Measurements from ENCODE around the gene CALCR. TPM values are rescaled to one million over a fixed set of nuclear protein-coding genes. Genes with fewer than 3 reads are reported as not detected.

Gene CALCR
- total and polyA plus RNA-seq, 2 experiments from 2014 or later, result 0.07 TPM; not detected in 1

DNA sequence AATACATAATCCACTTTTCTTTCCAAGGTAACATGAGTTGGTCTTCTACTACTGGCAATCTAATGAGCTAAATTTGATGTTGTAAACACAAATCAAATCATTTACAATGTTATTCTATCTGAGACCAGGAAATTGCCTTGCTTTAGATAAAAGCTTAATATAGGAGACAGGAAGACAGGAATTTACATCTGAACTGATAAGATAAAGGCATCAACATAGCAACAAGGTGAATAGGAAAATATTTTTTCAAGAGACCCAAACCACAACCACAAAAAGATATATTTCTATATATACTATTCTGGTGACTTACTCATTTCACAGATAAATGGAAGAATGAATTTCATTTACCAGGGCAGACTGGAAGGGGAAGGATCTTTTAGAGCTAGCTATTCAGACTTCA, 46.3 kb upstream of the CALCR start:
- Histone ChIP-seq H3K27ac (no peak overlapping the region), H2AFZ (no peak overlapping the region), H3K9me2 (replicated peaks; ENCODE audit: insufficient read depth) (no peaks in the 10 kb centered on the region), H3K4me2 (no peak overlapping the region), H3K4me3 (no peak overlapping the region), H3K36me3 (replicated peaks; ENCODE audit: insufficient read depth, low read depth) (no peaks in the 10 kb centered on the region), H3K27me3 (no peaks in the 10 kb centered on the region), H4K20me1 (ENCODE audit: insufficient read depth, poor library complexity, severe bottlenecking) (no peaks in the 10 kb centered on the region), H3K79me2 (no peaks in the 10 kb centered on the region), H3K4me1 (ENCODE audit: insufficient read depth) (no peaks in the 10 kb centered on the region), H3K9me3 (ENCODE audit: low read depth) (no peaks in the 10 kb centered on the region)
- DNase-seq (ENCODE audit: low spot score), result no peak
- TF ChIP-seq, protein P1, sequence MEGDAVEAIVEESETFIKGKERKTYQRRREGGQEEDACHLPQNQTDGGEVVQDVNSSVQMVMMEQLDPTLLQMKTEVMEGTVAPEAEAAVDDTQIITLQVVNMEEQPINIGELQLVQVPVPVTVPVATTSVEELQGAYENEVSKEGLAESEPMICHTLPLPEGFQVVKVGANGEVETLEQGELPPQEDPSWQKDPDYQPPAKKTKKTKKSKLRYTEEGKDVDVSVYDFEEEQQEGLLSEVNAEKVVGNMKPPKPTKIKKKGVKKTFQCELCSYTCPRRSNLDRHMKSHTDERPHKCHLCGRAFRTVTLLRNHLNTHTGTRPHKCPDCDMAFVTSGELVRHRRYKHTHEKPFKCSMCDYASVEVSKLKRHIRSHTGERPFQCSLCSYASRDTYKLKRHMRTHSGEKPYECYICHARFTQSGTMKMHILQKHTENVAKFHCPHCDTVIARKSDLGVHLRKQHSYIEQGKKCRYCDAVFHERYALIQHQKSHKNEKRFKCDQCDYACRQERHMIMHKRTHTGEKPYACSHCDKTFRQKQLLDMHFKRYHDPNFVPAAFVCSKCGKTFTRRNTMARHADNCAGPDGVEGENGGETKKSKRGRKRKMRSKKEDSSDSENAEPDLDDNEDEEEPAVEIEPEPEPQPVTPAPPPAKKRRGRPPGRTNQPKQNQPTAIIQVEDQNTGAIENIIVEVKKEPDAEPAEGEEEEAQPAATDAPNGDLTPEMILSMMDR (IDR thresholded peaks at IDR 0.05; ENCODE audit: poor library complexity), result no peak
- TF ChIP-seq EZH2 (IDR thresholded peaks at IDR 0.05; ENCODE audit: borderline replicate concordance), result no peak
- no peak for TF ChIP-seq EZH2phosphoT487 (IDR thresholded peaks at IDR 0.05; ENCODE audit: low read depth, severe bottlenecking, unreplicated experiment)

DNA sequence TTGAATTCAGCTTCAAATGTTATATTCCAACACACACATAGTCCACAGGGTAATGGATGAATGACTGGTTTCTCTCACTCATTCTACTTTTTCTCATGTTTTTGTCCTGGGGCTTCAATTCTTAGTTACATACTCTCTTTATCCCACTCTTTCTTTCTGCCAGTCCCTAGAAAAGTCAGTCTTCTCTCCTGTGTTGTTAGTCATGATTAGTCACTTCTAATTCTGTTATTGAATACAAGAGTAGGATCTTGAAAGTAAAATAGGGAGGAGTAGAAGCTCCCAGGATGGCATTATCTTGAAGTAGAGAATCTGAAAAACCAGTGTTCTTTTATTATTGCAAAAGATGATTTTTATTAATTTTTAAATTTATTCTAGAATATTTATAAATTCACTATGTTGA, 45.5 kb upstream of the CALCR start:
- no peaks in the 10 kb centered on the region for H3K9me3 ChIP-seq (ENCODE audit: low read depth)
- no peaks in the 10 kb centered on the region for H3K4me1 ChIP-seq (ENCODE audit: insufficient read depth)
- TF ChIP-seq EZH2 (IDR thresholded peaks at IDR 0.05; ENCODE audit: borderline replicate concordance), result no peak
- TF ChIP-seq EZH2phosphoT487 (IDR thresholded peaks at IDR 0.05; ENCODE audit: low read depth, severe bottlenecking, unreplicated experiment), result no peak
- TF ChIP-seq, protein P1 (IDR thresholded peaks at IDR 0.05; ENCODE audit: poor library complexity), result no peak
- no peak for DNase-seq (ENCODE audit: low spot score)
- H3K4me3 ChIP-seq, result no peak overlapping the region
- no peaks in the 10 kb centered on the region for H3K9me2 ChIP-seq (replicated peaks; ENCODE audit: insufficient read depth)
- H2AFZ ChIP-seq, result no peak overlapping the region
- H3K27ac ChIP-seq, result no peak overlapping the region
- no peak overlapping the region for H3K4me2 ChIP-seq
- no peaks in the 10 kb centered on the region for H3K79me2 ChIP-seq
- no peaks in the 10 kb centered on the region for H3K27me3 ChIP-seq
- H4K20me1 ChIP-seq (ENCODE audit: insufficient read depth, poor library complexity, severe bottlenecking), result no peaks in the 10 kb centered on the region
- H3K36me3 ChIP-seq (replicated peaks; ENCODE audit: insufficient read depth, low read depth), result no peaks in the 10 kb centered on the region

DNA sequence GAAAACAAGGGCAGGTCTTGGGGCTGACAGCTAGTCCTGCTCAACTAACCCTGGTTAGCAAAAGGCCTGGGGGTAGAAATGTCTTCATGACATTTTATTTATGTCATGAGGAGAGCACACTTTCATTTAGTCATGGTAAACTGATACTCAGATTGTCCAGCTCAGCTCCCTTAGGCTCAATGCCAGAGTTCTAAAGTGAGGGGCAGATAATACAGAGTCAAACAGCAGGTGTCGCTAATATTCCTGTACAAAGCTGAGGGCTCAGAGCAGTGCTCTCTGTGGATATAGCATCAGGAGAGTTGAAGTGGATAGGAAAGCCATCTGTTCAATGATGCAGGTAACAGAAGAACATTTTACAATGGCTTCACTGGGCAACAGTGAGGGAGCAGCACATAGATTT, 26.8 kb upstream of the CALCR start:
- H2AFZ ChIP-seq, result no peak overlapping the region
- H3K36me3 ChIP-seq (replicated peaks; ENCODE audit: insufficient read depth, low read depth), result no peaks in the 10 kb centered on the region
- WGBS (ENCODE audit: low lambda C conversion rate, missing lambda C conversion rate), result 64% methylated on average over 1 of the region's 1 CpG
- no peaks in the 10 kb centered on the region for H3K79me2 ChIP-seq
- H3K27me3 ChIP-seq, result no peaks in the 10 kb centered on the region
- no peak overlapping the region for H3K4me2 ChIP-seq
- H3K4me3 ChIP-seq, result no peak overlapping the region
- no peak for TF ChIP-seq EZH2 (IDR thresholded peaks at IDR 0.05; ENCODE audit: borderline replicate concordance)
- no peak for TF ChIP-seq EZH2phosphoT487 (IDR thresholded peaks at IDR 0.05; ENCODE audit: low read depth, severe bottlenecking, unreplicated experiment)
- TF ChIP-seq, protein P1 (IDR thresholded peaks at IDR 0.05; ENCODE audit: poor library complexity), result no peak
- no peaks in the 10 kb centered on the region for H3K4me1 ChIP-seq (ENCODE audit: insufficient read depth)
- no peaks in the 10 kb centered on the region for H4K20me1 ChIP-seq (ENCODE audit: insufficient read depth, poor library complexity, severe bottlenecking)
- no peaks in the 10 kb centered on the region for H3K9me2 ChIP-seq (replicated peaks; ENCODE audit: insufficient read depth)
- H3K27ac ChIP-seq, result no peak overlapping the region
- no peaks in the 10 kb centered on the region for H3K9me3 ChIP-seq (ENCODE audit: low read depth)
- no peak for DNase-seq (ENCODE audit: low spot score)

DNA sequence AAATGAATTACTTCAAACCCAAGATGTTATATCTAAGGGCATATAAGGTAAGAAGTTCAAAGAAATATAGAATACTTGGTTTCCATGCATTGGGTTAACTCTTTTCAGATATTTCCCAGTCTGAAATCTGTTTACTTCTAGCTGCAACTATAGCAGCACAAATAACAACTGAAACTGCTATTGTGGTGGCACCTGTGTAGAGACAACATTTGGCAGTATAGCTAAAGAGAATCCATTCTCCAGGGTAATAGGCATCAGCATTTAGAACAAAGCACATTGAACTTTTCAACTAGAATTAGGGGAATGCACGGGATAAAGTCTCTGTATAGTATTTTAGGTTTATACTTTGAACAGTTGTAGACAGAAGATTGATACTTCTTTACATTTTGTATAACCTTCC, 19.7 kb upstream of the CALCR start:
- no peak for TF ChIP-seq EZH2 (IDR thresholded peaks at IDR 0.05; ENCODE audit: borderline replicate concordance)
- TF ChIP-seq, protein P1 (IDR thresholded peaks at IDR 0.05; ENCODE audit: poor library complexity), result no peak
- no peak for TF ChIP-seq EZH2phosphoT487 (IDR thresholded peaks at IDR 0.05; ENCODE audit: low read depth, severe bottlenecking, unreplicated experiment)
- Histone ChIP-seq H2AFZ (no peak overlapping the region), H3K4me3 (no peak overlapping the region), H3K36me3 (replicated peaks; ENCODE audit: insufficient read depth, low read depth) (no peaks in the 10 kb centered on the region), H3K9me3 (ENCODE audit: low read depth) (no peaks in the 10 kb centered on the region), H3K4me2 (no peak overlapping the region), H3K27me3 (no peaks in the 10 kb centered on the region), H3K4me1 (ENCODE audit: insufficient read depth) (no peaks in the 10 kb centered on the region), H4K20me1 (ENCODE audit: insufficient read depth, poor library complexity, severe bottlenecking) (no peaks in the 10 kb centered on the region), H3K27ac (no peak overlapping the region), H3K79me2 (no peaks in the 10 kb centered on the region), H3K9me2 (replicated peaks; ENCODE audit: insufficient read depth) (no peaks in the 10 kb centered on the region)
- DNase-seq (ENCODE audit: low spot score), result no peak
- WGBS (ENCODE audit: low lambda C conversion rate, missing lambda C conversion rate), result 87% methylated on average over 1 of the region's 1 CpG

All from hepatocyte (in vitro differentiated cells).